Central memory CD8-positive, alpha-beta T cell (primary cell): ENCODE measurements around the gene USB1.
A peak's percentile ranks its signal among the peaks of the same experiment; 100 is the strongest.
"Not testable (repeated sequence)": the region's sequence is repeated elsewhere in the genome, so short reads cannot be mapped to it uniquely, and the experiment has no call there.

Experiments used
- ATAC-seq: fragments of 150-1000 bp; cut with Tn5 transposase; replicated peaks from 2 replicates; pipeline ENCODE4 v1.10.0; 2022; ENCODE audit warnings: mild to moderate bottlenecking, moderate FRiP score, moderate number of reproducible peaks; ENCODE audit not compliant: poor library complexity, severe bottlenecking; ENCODE audit errors: extremely low read depth
- DNase-seq, 2 donors: peaks; one replicate each; pipeline ENCODE4 v3.0.0; 2021; ENCODE audit warnings: low spot score in 2 of 2
- H3K27ac Mint-ChIP-seq: one replicate; pipeline ENCODE4 v1.8.0; 2022; ENCODE audit warnings: low read depth, mild to moderate bottlenecking, moderate library complexity, mixed read lengths
- H3K27me3 Mint-ChIP-seq: one replicate; pipeline ENCODE4 v1.8.0; 2022; ENCODE audit warnings: mixed read lengths
- H3K36me3 Mint-ChIP-seq: one replicate; pipeline ENCODE4 v1.8.0; 2022; ENCODE audit warnings: mild to moderate bottlenecking, moderate library complexity, mixed read lengths; ENCODE audit not compliant: insufficient read depth
- H3K4me1 Mint-ChIP-seq: one replicate; pipeline ENCODE4 v1.8.0; 2022; ENCODE audit warnings: mixed read lengths
- H3K4me3 Mint-ChIP-seq: one replicate; pipeline ENCODE4 v1.8.0; 2022; ENCODE audit warnings: mild to moderate bottlenecking, moderate library complexity, mixed read lengths
- H3K9me3 Mint-ChIP-seq: one replicate; pipeline ENCODE4 v1.8.0; 2022; ENCODE audit warnings: mixed read lengths

The USB1 gene

DNA sequence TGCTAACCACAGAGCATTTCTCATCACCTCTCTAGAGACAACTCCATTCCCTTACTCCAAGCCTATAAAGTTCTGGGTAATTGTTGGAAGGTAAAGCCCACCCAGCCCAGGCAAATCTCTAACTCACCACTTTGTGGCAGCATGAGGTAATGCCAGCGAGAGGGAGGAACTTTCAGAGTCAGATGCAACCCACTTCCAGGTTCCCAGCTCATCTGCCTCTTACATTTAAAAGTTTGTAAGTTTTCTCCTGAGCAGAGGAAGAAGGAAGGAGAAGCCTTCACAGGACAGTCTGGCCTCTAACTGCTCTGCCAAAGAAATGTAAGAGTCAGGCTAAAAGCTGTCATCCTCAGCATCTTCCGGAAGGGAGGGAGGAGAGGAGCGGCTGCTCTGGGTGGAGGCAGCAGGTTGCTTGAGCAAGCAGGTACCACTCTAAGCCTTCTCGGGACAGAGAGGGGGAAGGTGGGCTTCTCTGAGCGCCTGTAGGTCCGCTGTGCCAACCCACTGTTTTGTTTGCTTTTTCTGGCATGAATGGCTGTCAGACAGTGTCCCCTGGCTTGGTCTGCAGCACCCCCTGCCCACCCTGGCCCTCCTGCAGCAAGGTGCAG is 1.7 kb upstream of the USB1 start:
- ATAC-seq = peak; percentile 17
- H3K4me3 Mint-ChIP-seq = peak overlapping the region; percentile 77
- peaks cover 42% of the 10 kb centered on the region for H3K36me3 Mint-ChIP-seq
- H3K27me3 Mint-ChIP-seq = no peaks in the 10 kb centered on the region
- H3K9me3 Mint-ChIP-seq = no peaks in the 10 kb centered on the region
- DNase-seq = peak in 1 of 2 donors; percentile 18
- H3K27ac Mint-ChIP-seq = peak overlapping the region; percentile 63
- peaks cover 63% of the 10 kb centered on the region for H3K4me1 Mint-ChIP-seq

DNA sequence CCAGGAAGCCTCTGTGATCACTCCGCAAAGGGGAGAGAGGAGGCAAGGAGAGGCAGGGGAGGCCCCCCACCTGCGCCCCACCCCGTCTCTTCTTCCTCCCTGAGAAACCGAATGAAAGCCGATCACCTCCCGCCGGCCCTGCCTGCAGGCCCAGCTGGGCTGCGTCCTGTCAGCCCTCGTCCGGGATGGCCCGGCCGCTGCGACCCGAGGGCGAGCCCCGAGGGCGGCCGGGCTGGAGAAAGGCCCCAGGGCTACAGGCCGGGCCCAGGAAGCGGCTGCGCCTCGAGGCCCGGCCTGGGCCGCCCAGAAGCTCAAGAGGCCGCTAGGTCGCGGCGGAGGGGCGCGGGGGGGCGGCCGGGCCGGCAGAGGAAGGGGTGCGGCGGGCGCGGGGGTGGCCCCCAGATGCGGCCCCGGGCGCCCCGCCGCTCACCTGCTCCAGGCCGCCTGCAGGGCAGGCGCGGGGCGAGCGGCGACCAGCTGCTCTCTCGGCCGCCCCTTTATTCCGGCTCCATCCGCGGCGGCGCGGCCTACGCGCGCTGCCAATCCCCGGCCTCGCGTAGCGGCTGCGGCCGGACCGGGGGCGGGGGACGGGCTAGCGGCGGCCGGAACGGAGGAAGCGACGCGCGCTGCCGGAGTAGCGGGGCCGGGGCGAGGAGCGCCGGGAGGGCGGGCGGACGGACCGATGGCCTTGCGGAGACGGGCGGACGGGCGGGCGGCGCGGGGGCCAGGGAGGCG is 1.1 kb upstream of the USB1 start, which contains the start of gene ZNF319:
Gene ZNF319, minus strand, starts transcription at position 702 of the 735 bp plus-strand sequence. CDS start 2,407 bp downstream, outside the sequence.
- peaks cover 43% of the 10 kb centered on the region for H3K36me3 Mint-ChIP-seq
- DNase-seq = no peak
- peak within 1 kb of the TSS; percentile 63 for H3K27ac Mint-ChIP-seq
- H3K27me3 Mint-ChIP-seq = no peaks in the 10 kb centered on the region
- H3K4me3 Mint-ChIP-seq = peak within 1 kb of the TSS; percentile 86
- H3K4me1 Mint-ChIP-seq = peaks cover 63% of the 10 kb centered on the region
- H3K9me3 Mint-ChIP-seq = no peaks in the 10 kb centered on the region
- ATAC-seq = peak; percentile 0

DNA sequence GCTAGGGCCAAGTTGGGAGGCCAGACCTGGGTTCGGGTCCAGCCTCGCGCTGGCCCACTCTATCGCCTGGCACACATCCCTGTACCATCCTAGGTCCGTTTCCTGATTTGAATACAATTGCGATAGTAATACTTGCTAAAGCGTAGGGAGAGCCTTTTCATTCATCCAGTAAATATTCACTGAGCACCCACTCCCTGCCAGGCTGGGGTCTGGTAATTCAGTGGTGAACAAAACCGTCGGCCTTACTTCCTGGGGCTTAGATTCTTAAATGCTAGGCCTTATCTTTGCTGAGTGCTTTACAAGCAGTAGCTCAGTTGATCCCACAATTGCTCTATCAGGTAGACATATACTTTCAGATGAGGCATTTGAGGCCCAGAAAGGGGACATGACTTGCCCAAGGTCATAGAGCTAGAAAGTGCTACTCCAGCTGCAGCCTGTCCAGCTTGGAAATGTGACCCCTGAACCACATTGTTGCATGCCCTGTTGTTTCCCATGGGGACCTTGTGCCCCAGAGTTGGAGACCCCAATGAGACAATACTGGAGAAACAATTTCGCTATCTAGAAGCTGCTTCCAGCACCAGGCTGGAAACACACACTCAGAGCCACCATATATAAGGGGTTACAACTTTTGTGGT is 691 bp downstream of the USB1 start:
- ATAC-seq = no peak
- DNase-seq = no peak
- Mint-ChIP-seq H3K36me3 (peaks cover 41% of the 10 kb centered on the region), H3K4me1 (peaks cover 59% of the 10 kb centered on the region), H3K27me3 (no peaks in the 10 kb centered on the region), H3K9me3 (no peaks in the 10 kb centered on the region), H3K4me3 (peak overlapping the region; percentile 86), H3K27ac (no peak overlapping the region)

DNA sequence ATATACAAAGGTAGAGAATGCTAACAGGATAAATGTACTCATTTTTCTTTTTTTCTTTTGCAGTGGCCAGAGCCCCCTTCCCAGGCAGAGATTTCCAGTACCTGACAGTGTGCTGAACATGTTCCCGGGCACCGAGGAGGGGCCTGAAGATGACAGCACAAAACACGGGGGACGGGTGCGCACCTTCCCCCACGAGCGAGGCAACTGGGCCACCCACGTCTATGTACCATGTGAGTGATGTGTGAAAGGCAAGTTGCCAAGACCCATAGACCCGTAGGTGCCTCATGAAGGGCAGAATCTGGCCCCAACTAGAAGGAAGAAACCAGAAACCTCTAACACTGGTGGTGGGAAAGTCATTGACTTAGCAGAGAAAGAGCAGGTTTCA is 1.2 kb downstream of the USB1 start:
- Mint-ChIP-seq H3K9me3 (no peaks in the 10 kb centered on the region), H3K4me3 (peak overlapping the region; percentile 86), H3K36me3 (peaks cover 40% of the 10 kb centered on the region), H3K27ac (no peak overlapping the region), H3K4me1 (peaks cover 60% of the 10 kb centered on the region), H3K27me3 (no peaks in the 10 kb centered on the region)
- ATAC-seq = no peak
- no peak for DNase-seq

DNA sequence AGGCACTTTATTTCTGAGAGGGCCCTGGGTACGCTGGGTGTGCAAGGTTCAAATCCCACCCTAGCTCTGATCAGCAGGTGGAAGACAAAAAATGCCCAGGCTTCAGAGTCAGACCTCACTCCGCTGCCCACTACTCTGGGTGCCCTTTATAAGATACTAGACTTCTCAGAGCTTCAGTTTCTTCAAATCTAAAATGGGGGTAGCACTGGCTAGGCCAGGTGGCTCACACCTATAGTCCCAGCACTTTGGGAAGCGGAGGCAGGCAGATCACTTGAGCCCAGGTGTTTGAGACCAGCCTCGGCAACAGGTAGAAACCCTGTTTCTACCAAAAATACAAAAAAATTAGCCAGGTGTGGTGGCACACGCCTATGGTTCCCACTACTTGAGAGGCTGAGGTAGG is 1.7 kb downstream of the USB1 start:
- H3K4me3 Mint-ChIP-seq = peak overlapping the region; percentile 86
- no peak for DNase-seq
- no peaks in the 10 kb centered on the region for H3K9me3 Mint-ChIP-seq
- peaks cover 54% of the 10 kb centered on the region for H3K4me1 Mint-ChIP-seq
- H3K27me3 Mint-ChIP-seq = no peaks in the 10 kb centered on the region
- peaks cover 36% of the 10 kb centered on the region for H3K36me3 Mint-ChIP-seq
- ATAC-seq = no peak
- no peak overlapping the region for H3K27ac Mint-ChIP-seq

DNA sequence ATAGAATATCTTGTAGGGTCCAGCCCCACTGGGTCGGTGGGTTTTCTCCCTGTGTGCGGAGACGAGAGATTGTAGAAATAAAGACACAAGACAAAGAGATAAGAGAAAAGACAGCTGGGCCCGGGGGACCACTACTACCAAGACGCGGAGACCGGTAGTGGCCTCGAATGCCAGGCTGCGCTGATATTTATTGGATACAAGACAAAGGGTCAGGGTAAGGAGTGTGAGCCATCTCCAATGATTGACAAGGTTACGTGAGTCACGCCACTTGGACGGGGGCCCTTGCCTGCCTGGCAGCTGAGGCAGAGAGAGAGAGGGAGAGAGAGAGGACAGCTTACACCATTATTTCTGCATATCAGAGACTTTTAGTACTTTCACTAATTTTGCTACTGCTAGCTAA is 3.5 kb downstream of the USB1 start:
- Mint-ChIP-seq H3K36me3 (peaks cover 29% of the 10 kb centered on the region), H3K4me1 (peaks cover 38% of the 10 kb centered on the region)
- H3K27ac Mint-ChIP-seq, H3K4me3 Mint-ChIP-seq, H3K9me3 Mint-ChIP-seq, H3K27me3 Mint-ChIP-seq, ATAC-seq, DNase-seq: not testable (repeated sequence)

DNA sequence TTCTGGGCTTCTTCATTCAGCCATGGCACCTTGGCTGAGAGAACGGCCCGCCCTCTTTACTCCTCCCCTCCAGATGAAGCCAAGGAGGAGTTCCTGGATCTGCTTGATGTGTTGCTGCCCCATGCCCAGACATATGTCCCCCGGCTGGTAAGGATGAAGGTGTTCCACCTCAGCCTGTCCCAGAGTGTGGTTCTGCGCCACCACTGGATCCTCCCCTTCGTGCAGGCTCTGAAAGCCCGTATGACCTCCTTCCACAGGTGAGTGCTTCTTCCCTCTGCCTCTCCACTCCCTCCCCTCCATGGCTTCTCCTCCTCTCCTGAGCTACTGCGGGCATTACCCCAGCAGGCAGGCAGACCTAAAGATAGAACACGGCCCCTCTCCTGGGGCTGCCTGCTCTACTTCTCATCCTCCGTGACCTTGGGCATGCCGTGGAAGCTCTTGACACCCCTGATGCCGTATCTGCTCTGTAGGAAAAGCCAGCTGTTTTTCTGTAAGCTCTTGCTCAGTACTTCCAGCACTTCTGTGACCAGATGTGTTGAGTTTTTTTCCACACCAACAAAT is 8.7 kb downstream of the USB1 start:
- Mint-ChIP-seq H3K27me3 (no peaks in the 10 kb centered on the region), H3K9me3 (no peaks in the 10 kb centered on the region), H3K27ac (no peak overlapping the region), H3K36me3 (peaks cover 23% of the 10 kb centered on the region), H3K4me1 (peaks cover 11% of the 10 kb centered on the region), H3K4me3 (no peak overlapping the region)
- no peak for DNase-seq
- ATAC-seq = no peak

DNA sequence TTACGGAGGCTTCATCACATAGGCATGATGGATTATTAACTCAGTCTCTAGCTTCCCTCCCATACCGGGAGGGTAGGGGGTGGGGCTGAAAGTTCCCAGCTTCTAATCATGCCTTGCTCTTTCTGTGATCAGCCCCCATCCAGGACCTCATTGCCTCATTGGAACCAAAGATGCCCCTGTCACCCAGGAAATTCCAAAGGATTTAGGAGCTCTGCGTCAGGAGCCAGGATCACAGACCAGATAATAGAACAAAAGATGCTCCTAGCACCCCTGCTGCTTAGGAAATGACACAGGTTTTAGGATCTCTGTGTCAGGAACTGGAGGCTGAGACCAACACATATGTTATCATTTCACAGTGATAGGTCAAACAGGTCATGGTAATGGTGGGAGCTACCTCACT is 9.7 kb downstream of the USB1 start:
- Mint-ChIP-seq H3K27me3 (no peaks in the 10 kb centered on the region), H3K9me3 (no peaks in the 10 kb centered on the region), H3K27ac (no peak overlapping the region), H3K36me3 (peaks cover 21% of the 10 kb centered on the region), H3K4me1 (peaks cover 5% of the 10 kb centered on the region), H3K4me3 (no peak overlapping the region)
- ATAC-seq (no peak), DNase-seq (no peak)

DNA sequence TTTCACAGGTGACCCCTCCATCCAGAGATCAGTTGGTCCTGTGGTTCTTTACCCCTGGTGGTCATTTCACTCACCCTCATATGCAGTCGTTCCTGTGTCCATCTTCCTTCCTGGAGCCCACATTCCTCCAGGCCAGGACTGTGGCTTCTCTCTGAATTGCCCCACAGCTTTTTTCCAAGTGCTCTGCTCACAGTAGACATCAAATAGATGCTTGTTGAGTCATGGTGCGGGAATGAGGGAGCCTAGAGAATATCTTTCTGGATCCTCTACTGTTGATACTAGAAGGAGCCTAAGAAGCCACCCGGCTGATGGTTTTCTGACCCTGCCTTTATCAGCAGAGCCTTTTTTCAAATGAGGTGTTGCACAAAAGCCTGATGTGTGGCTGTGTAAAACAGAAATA is 10.4 kb downstream of the USB1 start:
- ATAC-seq = no peak

DNA sequence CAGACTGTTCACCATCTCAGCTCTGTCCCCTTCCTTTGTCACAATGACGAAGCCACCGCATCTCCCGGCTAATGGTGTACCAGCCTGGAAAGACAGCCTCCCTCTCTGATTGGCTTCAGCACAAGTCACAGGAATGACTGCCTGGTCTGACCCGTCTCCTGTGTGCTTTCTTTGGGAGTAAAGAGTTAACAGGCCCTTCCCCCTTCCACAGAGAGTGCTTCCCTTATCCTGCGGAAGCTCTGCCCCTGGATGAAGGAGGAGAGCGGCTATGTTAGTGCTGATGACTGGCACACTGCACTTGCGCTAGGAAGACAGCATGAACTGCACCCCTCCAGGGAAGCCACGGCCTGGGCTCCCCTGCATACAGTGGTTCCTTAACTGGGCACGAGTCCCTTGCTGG is 11.3 kb downstream of the USB1 start:
- Mint-ChIP-seq H3K27ac (no peak overlapping the region), H3K9me3 (no peaks in the 10 kb centered on the region), H3K4me3 (no peak overlapping the region)

More for the DNA sequence above, 10.4 kb downstream of the USB1 start:
- peak overlapping the region; percentile 44 for H3K27ac Mint-ChIP-seq
- no peaks in the 10 kb centered on the region for H3K9me3 Mint-ChIP-seq
- H3K4me1 Mint-ChIP-seq = peaks cover 5% of the 10 kb centered on the region
- no peak overlapping the region for H3K4me3 Mint-ChIP-seq
- peaks cover 19% of the 10 kb centered on the region for H3K36me3 Mint-ChIP-seq
- no peak for DNase-seq
- no peaks in the 10 kb centered on the region for H3K27me3 Mint-ChIP-seq

DNA sequence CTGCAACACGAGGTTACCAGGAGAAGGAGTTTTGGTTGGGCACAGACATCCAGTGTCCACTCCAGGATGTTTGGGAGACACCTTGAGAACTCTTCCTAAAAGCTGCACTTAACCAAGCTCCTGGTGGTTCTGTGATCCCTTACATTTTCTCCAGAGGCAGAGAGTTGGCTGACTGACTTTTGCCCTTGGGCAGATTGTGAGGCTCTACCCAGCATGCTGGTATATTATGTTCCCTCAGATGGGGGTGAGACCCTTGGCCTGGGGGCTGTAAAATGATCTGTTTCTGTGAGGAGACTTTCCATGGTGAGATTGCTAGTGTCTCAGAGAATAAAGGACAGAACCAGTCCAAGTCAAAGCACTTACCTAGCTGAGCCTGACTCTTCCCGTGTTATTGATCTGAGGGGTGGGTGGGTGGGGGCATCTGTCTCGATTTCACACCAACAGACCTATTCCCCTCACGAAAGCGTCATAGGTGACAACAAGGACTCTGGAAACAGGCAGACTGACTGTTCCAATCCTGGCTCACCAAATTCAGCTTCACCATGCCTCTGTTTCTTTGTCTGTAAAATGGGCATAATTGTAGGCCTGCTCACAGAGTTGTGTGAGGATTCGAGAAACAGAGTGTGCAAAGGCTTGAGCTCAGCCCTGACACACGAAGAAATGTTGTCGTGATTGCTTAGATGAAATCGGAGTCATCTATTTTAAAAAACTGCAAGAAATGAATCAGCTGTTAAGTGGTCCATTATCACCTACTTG is 12.2 kb downstream of the USB1 start:
- Mint-ChIP-seq H3K9me3 (no peaks in the 10 kb centered on the region), H3K4me1 (no peaks in the 10 kb centered on the region), H3K27me3 (no peaks in the 10 kb centered on the region), H3K4me3 (no peak overlapping the region), H3K27ac (no peak overlapping the region), H3K36me3 (peaks cover 18% of the 10 kb centered on the region)
- ATAC-seq (no peak), DNase-seq (no peak)

More for the DNA sequence above, 11.3 kb downstream of the USB1 start:
- Mint-ChIP-seq H3K27me3 (no peaks in the 10 kb centered on the region), H3K4me1 (no peaks in the 10 kb centered on the region), H3K36me3 (peaks cover 15% of the 10 kb centered on the region)
- DNase-seq (no peak), ATAC-seq (no peak)

DNA sequence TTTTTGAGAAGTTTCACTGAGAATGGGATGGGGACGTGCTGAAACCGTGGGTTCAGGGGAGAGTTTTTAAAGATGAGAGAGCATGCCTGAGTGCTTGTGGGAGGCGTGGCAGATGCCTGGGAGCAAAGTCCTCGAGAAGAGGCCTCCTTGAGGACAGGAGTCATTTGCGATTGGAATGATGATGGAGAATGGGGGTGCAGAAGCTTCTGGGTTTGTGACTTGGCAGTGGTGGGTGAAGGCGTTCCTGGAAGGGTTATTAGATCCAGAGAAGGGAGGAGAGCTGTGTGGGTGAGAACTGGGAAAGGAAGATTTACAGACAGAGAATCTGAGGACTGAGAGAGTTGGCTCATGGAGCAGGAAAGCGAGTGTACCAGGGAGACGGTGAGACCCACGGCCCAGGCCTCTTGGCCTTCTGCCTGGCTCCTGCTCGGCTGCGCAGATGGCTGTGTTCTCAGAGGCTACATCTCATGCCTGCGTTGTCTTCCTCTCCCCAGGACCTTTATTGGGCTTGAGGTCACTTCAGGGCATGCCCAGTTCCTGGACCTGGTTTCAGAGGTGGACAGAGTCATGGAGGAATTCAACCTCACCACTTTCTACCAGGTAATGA is 15.7 kb downstream of the USB1 start:
- ATAC-seq = no peak
- Mint-ChIP-seq H3K9me3 (no peaks in the 10 kb centered on the region), H3K4me1 (peaks cover 9% of the 10 kb centered on the region), H3K36me3 (peaks cover 15% of the 10 kb centered on the region), H3K4me3 (no peak overlapping the region), H3K27me3 (no peaks in the 10 kb centered on the region), H3K27ac (no peak overlapping the region)
- no peak for DNase-seq
